Measurements from ENCODE around the gene DNAJC9.

Gene DNAJC9

GRCh38 chr10:73226663-73227062, 20.4 kb downstream of the DNAJC9 start (continued):
- TF ChIP-seq ZNF280D (tag by site-specific recombination; IDR thresholded peaks at IDR 0.05): no peak
- TF ChIP-seq ZNF558 (tag by site-specific recombination; IDR thresholded peaks at IDR 0.05): no peak
- TF ChIP-seq ZNF513 (tag by site-specific recombination; IDR thresholded peaks at IDR 0.05): no peak
- TF ChIP-seq ZNF768 (tag by site-specific recombination; IDR thresholded peaks at IDR 0.05): no peak
- no peak for TF ChIP-seq ZNF274 (IDR thresholded peaks at IDR 0.05; ENCODE audit: low read length)
- no peak for TF ChIP-seq ZNF274 (tag by site-specific recombination; IDR thresholded peaks at IDR 0.05; ENCODE audit: borderline replicate concordance)
- TF ChIP-seq ZNF121 (tag by site-specific recombination; IDR thresholded peaks at IDR 0.05): no peak
- TF ChIP-seq PRDM4 (tag by site-specific recombination; IDR thresholded peaks at IDR 0.05): no peak
- no peak for TF ChIP-seq KLF10 (tag by site-specific recombination; IDR thresholded peaks at IDR 0.05)
- TF ChIP-seq ZNF169 (tag by site-specific recombination; IDR thresholded peaks at IDR 0.05): no peak
- no peak for TF ChIP-seq REPIN1 (tag by site-specific recombination; IDR thresholded peaks at IDR 0.05; ENCODE audit: low read depth)
- TF ChIP-seq ZNF302 (tag by site-specific recombination; IDR thresholded peaks at IDR 0.05; ENCODE audit: low read depth): no peak
- no peak for TF ChIP-seq ZNF639 (tag by site-specific recombination; IDR thresholded peaks at IDR 0.05)
- no peak for TF ChIP-seq ZNF146 (tag by site-specific recombination; IDR thresholded peaks at IDR 0.05)
- TF ChIP-seq ZBTB44 (tag by site-specific recombination; IDR thresholded peaks at IDR 0.05): no peak

- POLR2A ChIA-PET: interaction anchor here (2.5 kb wide), 1 partner anchor 22 kb away, joined by 8 read pairs; the partner anchor contains the start of gene DNAJC9
- CTCF ChIA-PET: interaction anchor here (1.1 kb wide), 1 partner anchor 12 kb away, joined by 3 read pairs; no protein-coding TSS in a partner anchor
Observed at GRCh38 chr10:73225518-73225917, 21.5 kb downstream of the DNAJC9 start.

More at GRCh38 chr10:73225518-73225917, 21.5 kb downstream of the DNAJC9 start:
- no peaks in the 10 kb centered on the region for H3K4me1 ChIP-seq (ENCODE audit: control insufficient read depth, insufficient read depth, low read length)
- H3K4me3 ChIP-seq (ENCODE audit: low read depth, low read length): no peak overlapping the region
- peaks cover 0 to 11% of the 10 kb centered on the region in 2 experiments; a peak in 1 of 3 replicates for H3K36me3 ChIP-seq (ENCODE audit: control insufficient read depth in 2 of 2, insufficient read depth in 1 of 2, low read length in 2 of 2)
- H3K27ac ChIP-seq (ENCODE audit: extremely low read depth, low read depth, low read length): no peak overlapping the region
- H3K9me3 ChIP-seq (ENCODE audit: control insufficient read depth, insufficient read depth, low read depth, low read length): no peaks in the 10 kb centered on the region
- TF ChIP-seq ZNF645 (tag by site-specific recombination; IDR thresholded peaks at IDR 0.05): no peak
- TF ChIP-seq SCRT1 (tag by site-specific recombination; IDR thresholded peaks at IDR 0.05; ENCODE audit: borderline replicate concordance): 0 out of 2 replicates have a peak, but pooled peaks have one; percentile 13
